ENCODE data around the gene TXNRD2.

Gene TXNRD2

GRCh38 chr22:19874307-19875060 lies 67.1 kb downstream of the TXNRD2 start:
- TF ChIP-seq FOXP2 (optimal IDR thresholded peaks at IDR 0.05; ENCODE audit: borderline replicate concordance, extremely low read depth, extremely low read length, insufficient read depth) (no peak), REST (IDR thresholded peaks at IDR 0.05; ENCODE audit: insufficient read depth in 1 of 2, low read depth in 2 of 2, low read length in 2 of 2) (no peak), TAF1 (IDR thresholded peaks at IDR 0.05; ENCODE audit: borderline replicate concordance, insufficient read depth, low read length) (no peak), SIN3A (IDR thresholded peaks at IDR 0.05; ENCODE audit: borderline replicate concordance, insufficient read depth, low read length) (no peak), POLR2AphosphoS5 (IDR thresholded peaks at IDR 0.05; ENCODE audit: low read depth, low read length) (no peak)

GRCh38 chr22:19873960-19874306 lies 67.7 kb downstream of the TXNRD2 start:
- TF ChIP-seq POLR2AphosphoS5 (IDR thresholded peaks at IDR 0.05; ENCODE audit: low read depth, low read length) (no peak), REST (IDR thresholded peaks at IDR 0.05; ENCODE audit: insufficient read depth in 1 of 2, low read depth in 2 of 2, low read length in 2 of 2) (no peak), FOXP2 (optimal IDR thresholded peaks at IDR 0.05; ENCODE audit: borderline replicate concordance, extremely low read depth, extremely low read length, insufficient read depth) (no peak), SIN3A (IDR thresholded peaks at IDR 0.05; ENCODE audit: borderline replicate concordance, insufficient read depth, low read length) (no peak), TAF1 (IDR thresholded peaks at IDR 0.05; ENCODE audit: borderline replicate concordance, insufficient read depth, low read length) (no peak)

GRCh38 chr22:19873138-19873959 lies 68.3 kb downstream of the TXNRD2 start:
- TF ChIP-seq FOXP2 (optimal IDR thresholded peaks at IDR 0.05; ENCODE audit: borderline replicate concordance, extremely low read depth, extremely low read length, insufficient read depth): no peak
- TF ChIP-seq TAF1 (IDR thresholded peaks at IDR 0.05; ENCODE audit: borderline replicate concordance, insufficient read depth, low read length): no peak
- TF ChIP-seq POLR2AphosphoS5 (IDR thresholded peaks at IDR 0.05; ENCODE audit: low read depth, low read length): no peak
- no peak for TF ChIP-seq REST (IDR thresholded peaks at IDR 0.05; ENCODE audit: insufficient read depth in 1 of 2, low read depth in 2 of 2, low read length in 2 of 2)
- no peak for TF ChIP-seq SIN3A (IDR thresholded peaks at IDR 0.05; ENCODE audit: borderline replicate concordance, insufficient read depth, low read length)

- TF ChIP-seq TAF1 (IDR thresholded peaks at IDR 0.05; ENCODE audit: borderline replicate concordance, insufficient read depth, low read length): no peak
- TF ChIP-seq REST (IDR thresholded peaks at IDR 0.05; ENCODE audit: insufficient read depth in 1 of 2, low read depth in 2 of 2, low read length in 2 of 2): no peak
- TF ChIP-seq FOXP2 (optimal IDR thresholded peaks at IDR 0.05; ENCODE audit: borderline replicate concordance, extremely low read depth, extremely low read length, insufficient read depth): no peak
- TF ChIP-seq POLR2AphosphoS5 (IDR thresholded peaks at IDR 0.05; ENCODE audit: low read depth, low read length): no peak
- no peak for TF ChIP-seq SIN3A (IDR thresholded peaks at IDR 0.05; ENCODE audit: borderline replicate concordance, insufficient read depth, low read length)
These were observed 68.9 kb downstream of the TXNRD2 start for GRCh38 chr22:19872779-19873137.
